SK-N-MC (cell line): ENCODE data around the gene RANGAP1.

Experiments
- EZH2 ChIP-seq: fragments of 200-600 bp; sonication (generic); IDR thresholded peaks from one replicate; pipeline ENCODE4 v1.6.1; 2017; ENCODE audit warnings: antibody characterized with exemption
- POLR2AphosphoS5 ChIP-seq: IDR thresholded peaks from 2 replicates; pipeline ENCODE4 v1.6.1; 2012; ENCODE audit warnings: mild to moderate bottlenecking, low read depth, low read length, borderline replicate concordance

GRCh38 chr22:41273128-41273527, 12.9 kb downstream of the RANGAP1 start:
- TF ChIP-seq POLR2AphosphoS5 (no peak), EZH2 (no peak)
